Right renal pelvis (tissue), 4 donors: ENCODE data around the gene CROCC2. TPM values are rescaled to one million over a fixed set of nuclear protein-coding genes. Genes with fewer than 3 reads are reported as not detected.

Experiments
- DNase-seq, 4 donors: peaks; one replicate each; pipeline ENCODE4 v3.0.0-alpha.2; 2013; ENCODE audit warnings: low read depth in 4 of 4, low spot score in 3 of 4, missing footprints in 1 of 4
- polyA plus RNA-seq, 4 donors: library from polyadenylated mRNA; unstranded; fragments of 120-200 nt; gene quantifications; one replicate each; pipeline ENCODE4 v1.2.1, GENCODE V29; 2013; ENCODE audit not compliant: insufficient read length in 4 of 4

The CROCC2 gene
- polyA plus RNA-seq, 4 donors: 0.03 to 0.13 (median 0.05) TPM; not detected in 1

- no peak for DNase-seq
Measured at GRCh38 chr2:241007880-241008710, 102.0 kb downstream of the CROCC2 start.

GRCh38 chr2:241008711-241009121 lies 102.6 kb downstream of the CROCC2 start:
- no peak for DNase-seq

GRCh38 chr2:241009191-241009590 lies 103.1 kb downstream of the CROCC2 start:
- no peak for DNase-seq

- DNase-seq: peak in 1 of 4 donors; percentile 37
Measured at GRCh38 chr2:241009601-241010530, 103.7 kb downstream of the CROCC2 start.

- no peak for DNase-seq
Measured at GRCh38 chr2:241010531-241011295, 104.6 kb downstream of the CROCC2 start.

GRCh38 chr2:241011296-241011600 lies 105.1 kb downstream of the CROCC2 start:
- no peak for DNase-seq

- no peak for DNase-seq
Measured at GRCh38 chr2:241011751-241012510, 105.8 kb downstream of the CROCC2 start.

GRCh38 chr2:241014224-241014623 lies 108.1 kb downstream of the CROCC2 start:
- DNase-seq: no peak

- DNase-seq: no peak
Measured at GRCh38 chr2:241014764-241015163, 108.6 kb downstream of the CROCC2 start.

- DNase-seq: no peak
Measured at GRCh38 chr2:241015439-241015838, 109.3 kb downstream of the CROCC2 start.

- DNase-seq: no peak
Measured at GRCh38 chr2:241017228-241017940, 111.2 kb downstream of the CROCC2 start.

GRCh38 chr2:241018051-241018891 lies 112.1 kb downstream of the CROCC2 start:
- no peak for DNase-seq

- DNase-seq: no peak
Measured at GRCh38 chr2:241019441-241020139, 113.5 kb downstream of the CROCC2 start.

GRCh38 chr2:241020201-241020600 lies 114.1 kb downstream of the CROCC2 start:
- DNase-seq: no peak

GRCh38 chr2:241020629-241021190 lies 114.6 kb downstream of the CROCC2 start:
- no peak for DNase-seq

- DNase-seq: no peak
Measured at GRCh38 chr2:241025639-241026038, 119.5 kb downstream of the CROCC2 start.

GRCh38 chr2:241029599-241030332 lies 123.6 kb downstream of the CROCC2 start:
- DNase-seq: no peak
